Measurements from ENCODE around the gene HDAC9. TPM values are rescaled to one million over a fixed set of nuclear protein-coding genes. Genes with fewer than 3 reads are reported as not detected.

Gene HDAC9
- total RNA-seq, 4 donors from 2014 or later: 1.2 to 8.0 (median 1.6) TPM

GRCh38 chr7:18689551-18689950 lies 194.0 kb downstream of the HDAC9 start:
- Histone ChIP-seq H3K27ac (no peak overlapping the region), H3K9me3 (no peaks in the 10 kb centered on the region), H3K4me3 (no peak overlapping the region), H3K27me3 (no peaks in the 10 kb centered on the region), H3K4me1 (no peaks in the 10 kb centered on the region), H3K36me3 (no peaks in the 10 kb centered on the region)
- DNase-seq: no peak
- intact Hi-C loops (cut with DNase I): no loop called here
- TF ChIP-seq CTCF (IDR thresholded peaks at IDR 0.05) (no peak), POLR2A (IDR thresholded peaks at IDR 0.05) (no peak)
- 80 to 90% methylated on average over 2 of the region's 2 CpGs for WGBS, 2 donors

GRCh38 chr7:18693406-18693805 lies 197.9 kb downstream of the HDAC9 start:
- DNase-seq: no peak
- H3K27me3 ChIP-seq: no peaks in the 10 kb centered on the region

GRCh38 chr7:18693816-18694215 lies 198.3 kb downstream of the HDAC9 start:
- Histone ChIP-seq H3K4me1 (no peaks in the 10 kb centered on the region), H3K4me3 (no peak overlapping the region), H3K36me3 (no peaks in the 10 kb centered on the region), H3K9me3 (no peaks in the 10 kb centered on the region), H3K27me3 (no peaks in the 10 kb centered on the region), H3K27ac (no peak overlapping the region)
- TF ChIP-seq POLR2A (IDR thresholded peaks at IDR 0.05) (no peak), CTCF (IDR thresholded peaks at IDR 0.05) (no peak)
- intact Hi-C loops (cut with DNase I): no loop called here
- no peak for DNase-seq
- 50 to 55% methylated on average over 2 of the region's 2 CpGs for WGBS, 2 donors

More at GRCh38 chr7:18693406-18693805, 197.9 kb downstream of the HDAC9 start:
- WGBS, 2 donors: 38 to 52% methylated on average over 4 of the region's 4 CpGs
- Histone ChIP-seq H3K36me3 (no peaks in the 10 kb centered on the region), H3K27ac (no peak overlapping the region), H3K9me3 (no peaks in the 10 kb centered on the region), H3K4me3 (no peak overlapping the region), H3K4me1 (no peaks in the 10 kb centered on the region)
- TF ChIP-seq CTCF (IDR thresholded peaks at IDR 0.05) (peak in 5 of 6 experiments; percentile 15 to 65 (median 30)), POLR2A (IDR thresholded peaks at IDR 0.05) (no peak)
- intact Hi-C loops (cut with DNase I): no loop called here

GRCh38 chr7:18694484-18694883 lies 198.9 kb downstream of the HDAC9 start:
- WGBS, 2 donors: 82 to 100% methylated on average over 3 of the region's 3 CpGs
- Histone ChIP-seq H3K36me3 (no peaks in the 10 kb centered on the region), H3K4me3 (no peak overlapping the region), H3K9me3 (no peaks in the 10 kb centered on the region), H3K4me1 (no peaks in the 10 kb centered on the region), H3K27me3 (no peaks in the 10 kb centered on the region), H3K27ac (no peak overlapping the region)
- intact Hi-C loops (cut with DNase I): no loop called here
- TF ChIP-seq CTCF (IDR thresholded peaks at IDR 0.05): no peak
- TF ChIP-seq POLR2A (IDR thresholded peaks at IDR 0.05): no peak
- DNase-seq: no peak

GRCh38 chr7:18694911-18695310 lies 199.4 kb downstream of the HDAC9 start:
- Histone ChIP-seq H3K27ac (no peak overlapping the region), H3K4me1 (no peaks in the 10 kb centered on the region), H3K4me3 (no peak overlapping the region), H3K27me3 (no peaks in the 10 kb centered on the region), H3K36me3 (no peaks in the 10 kb centered on the region), H3K9me3 (no peaks in the 10 kb centered on the region)
- intact Hi-C loops (cut with DNase I): no loop called here
- no peak for DNase-seq
- WGBS, 2 donors: 11 to 80% methylated on average over 1 of the region's 1 CpG
- TF ChIP-seq POLR2A (IDR thresholded peaks at IDR 0.05) (no peak), CTCF (IDR thresholded peaks at IDR 0.05) (no peak)
